Occipital lobe (tissue), 2 donors: ENCODE results near the gene TTC9B. TPM values are rescaled to one million over a fixed set of nuclear protein-coding genes. Genes with fewer than 3 reads are reported as not detected.

Experiments used
- DNase-seq: peaks from one replicate; lab custom pipeline; 2025; lab: John Stamatoyannopoulos, UW
- total RNA-seq: library from RNA; depleted of rRNA; stranded (reverse); fragments of >200 nt; gene quantifications from one replicate; pipeline ENCODE4 v1.2.3, GENCODE V29; 2014

TTC9B gene
- total RNA-seq, 1 donor from 2014 or later = 59.0 TPM

DNA sequence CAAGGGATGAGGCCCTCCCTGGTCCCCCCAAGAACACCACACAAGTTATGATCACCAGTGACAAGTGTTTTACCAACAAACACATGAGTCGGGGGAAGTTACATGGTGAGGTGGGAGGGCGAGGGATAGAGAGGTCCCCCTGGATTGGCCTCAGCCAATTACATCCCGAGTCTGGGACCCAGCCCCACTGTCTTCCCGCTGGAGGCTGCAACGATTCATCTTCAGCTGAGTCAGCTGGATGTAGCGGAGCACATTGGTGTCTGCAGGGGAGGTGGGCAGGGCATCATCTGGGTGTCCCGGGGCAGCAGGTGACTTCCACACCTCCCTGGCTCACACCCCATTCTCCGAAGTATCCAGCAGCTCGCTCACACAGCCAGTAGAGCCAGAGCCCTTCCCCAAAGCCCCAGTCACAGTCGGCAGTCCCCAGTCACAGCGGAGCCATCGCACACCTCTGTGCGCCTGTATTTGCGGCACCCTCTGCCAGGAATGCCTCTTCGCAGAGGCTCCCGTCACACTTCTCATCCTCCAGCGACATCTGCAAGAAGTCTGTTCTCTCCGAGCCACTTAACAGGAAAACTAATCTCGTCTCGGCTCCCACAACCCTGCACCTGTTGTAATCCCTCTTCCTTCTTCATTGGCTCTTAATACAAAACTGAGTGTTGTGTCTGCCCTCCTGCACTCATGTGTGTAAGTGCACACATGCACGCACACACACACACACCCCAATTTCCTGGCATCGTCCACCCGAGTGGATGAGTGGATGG is 2.0 kb downstream of the TTC9B start:
- DNase-seq = no peak

DNA sequence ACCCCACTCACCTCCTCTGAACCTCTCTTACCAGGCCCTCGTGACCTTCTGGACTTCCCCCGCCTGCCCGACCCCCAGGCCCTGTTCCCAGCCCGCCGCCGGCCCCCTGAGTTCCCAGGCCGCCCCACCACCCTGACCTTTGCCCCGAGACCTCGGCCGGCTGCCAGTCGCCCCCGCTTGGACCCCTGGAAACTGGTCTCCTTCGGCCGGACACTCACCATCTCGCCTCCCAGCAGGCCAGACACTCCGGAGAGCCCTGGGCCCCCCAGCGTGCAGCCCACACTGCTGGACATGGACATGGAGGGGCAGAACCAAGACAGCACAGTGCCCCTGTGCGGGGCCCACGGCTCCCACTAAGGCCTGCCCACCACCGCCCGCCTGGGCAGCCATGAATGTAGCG is 3.2 kb downstream of the TTC9B start:
- no peak for DNase-seq

DNA sequence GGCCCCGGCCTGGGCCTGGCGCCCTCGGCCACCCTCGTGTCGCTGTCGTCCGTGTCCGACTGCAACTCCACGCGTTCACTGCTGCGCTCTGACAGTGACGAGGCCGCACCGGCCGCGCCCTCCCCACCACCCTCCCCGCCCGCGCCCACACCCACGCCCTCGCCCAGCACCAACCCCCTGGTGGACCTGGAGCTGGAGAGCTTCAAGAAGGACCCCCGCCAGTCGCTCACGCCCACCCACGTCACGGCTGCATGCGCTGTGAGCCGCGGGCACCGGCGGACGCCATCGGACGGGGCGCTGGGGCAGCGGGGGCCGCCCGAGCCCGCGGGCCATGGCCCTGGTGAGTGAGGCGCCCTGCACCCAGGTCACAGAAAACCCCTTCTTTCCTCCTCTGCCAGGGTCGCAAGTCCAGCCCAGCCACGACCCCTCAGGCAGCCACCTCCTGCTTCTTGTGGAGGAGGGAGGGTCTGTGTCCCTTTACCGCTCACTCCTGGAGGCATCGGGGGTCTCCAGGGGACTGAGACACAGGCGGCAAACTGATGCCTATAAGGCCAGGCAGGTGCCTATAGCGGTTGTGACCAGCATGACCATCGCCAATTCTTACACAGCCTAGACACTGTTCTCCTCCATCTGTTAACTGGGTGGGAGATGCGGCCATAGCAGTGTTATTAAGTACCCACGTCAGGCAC is 4.2 kb downstream of the TTC9B start:
- DNase-seq = no peak

DNA sequence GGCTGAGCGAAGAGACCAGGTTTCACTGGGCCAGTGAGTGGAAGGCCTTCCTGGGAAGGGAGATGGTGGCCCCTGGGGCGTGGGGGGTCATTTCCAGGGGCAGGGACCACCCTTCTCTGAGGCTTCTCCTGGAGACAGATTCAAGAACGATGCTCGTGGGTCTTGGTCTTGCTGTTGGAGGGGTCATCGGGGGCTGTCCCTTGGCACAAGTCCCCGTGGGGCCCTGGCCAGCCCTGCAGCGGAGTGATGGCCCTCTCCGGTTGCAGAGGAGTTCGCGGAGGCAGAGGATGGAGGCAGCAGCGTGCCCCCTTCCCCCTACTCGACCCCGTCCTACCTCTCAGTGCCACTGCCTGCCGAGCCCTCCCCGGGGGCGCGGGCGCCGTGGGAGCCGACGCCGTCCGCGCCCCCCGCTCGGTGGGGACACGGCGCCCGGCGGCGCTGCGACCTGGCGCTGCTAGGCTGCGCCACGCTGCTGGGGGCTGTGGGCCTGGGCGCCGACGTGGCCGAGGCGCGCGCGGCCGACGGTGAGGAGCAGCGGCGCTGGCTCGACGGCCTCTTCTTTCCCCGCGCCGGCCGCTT is 4.8 kb downstream of the TTC9B start:
- no peak for DNase-seq

DNA sequence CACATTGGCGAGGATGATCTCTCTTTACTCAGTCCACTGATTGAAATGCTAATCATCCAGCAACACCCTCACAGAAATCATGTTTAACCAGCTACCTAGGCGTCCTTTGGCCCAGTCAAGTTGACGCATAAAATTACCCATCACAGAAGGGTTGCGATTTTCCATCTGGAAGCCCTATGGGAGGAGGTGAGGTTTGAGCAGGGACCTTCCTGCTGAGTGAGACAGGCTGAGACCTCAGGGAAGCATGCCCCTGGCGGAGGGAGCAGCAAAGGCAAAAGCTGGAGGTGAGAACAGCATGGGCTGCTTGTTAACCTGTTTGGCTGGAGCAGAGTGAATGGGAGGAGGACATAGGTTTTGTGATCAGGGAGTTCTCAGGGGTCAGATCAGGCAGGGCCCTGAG is 7.3 kb downstream of the TTC9B start:
- no peak for DNase-seq

DNA sequence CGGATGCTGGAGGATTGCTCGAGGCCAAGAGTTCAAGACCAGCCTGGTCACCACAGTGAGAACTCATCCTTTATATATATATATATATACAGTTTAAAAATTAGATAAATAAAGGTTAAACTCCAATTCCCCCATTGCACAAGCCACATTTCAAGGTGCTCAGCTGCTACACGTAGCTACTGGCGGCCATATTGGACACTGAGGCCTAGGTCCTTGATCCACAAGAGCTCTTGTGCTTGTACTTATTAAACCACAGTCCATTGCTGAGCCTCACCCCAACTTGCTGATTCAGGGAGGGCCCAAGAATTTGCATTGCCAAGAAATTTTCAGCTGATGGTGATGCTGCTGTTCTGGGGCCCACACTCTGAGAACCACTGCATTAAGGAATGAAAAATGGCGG is 9.6 kb downstream of the TTC9B start:
- no peak for DNase-seq

DNA sequence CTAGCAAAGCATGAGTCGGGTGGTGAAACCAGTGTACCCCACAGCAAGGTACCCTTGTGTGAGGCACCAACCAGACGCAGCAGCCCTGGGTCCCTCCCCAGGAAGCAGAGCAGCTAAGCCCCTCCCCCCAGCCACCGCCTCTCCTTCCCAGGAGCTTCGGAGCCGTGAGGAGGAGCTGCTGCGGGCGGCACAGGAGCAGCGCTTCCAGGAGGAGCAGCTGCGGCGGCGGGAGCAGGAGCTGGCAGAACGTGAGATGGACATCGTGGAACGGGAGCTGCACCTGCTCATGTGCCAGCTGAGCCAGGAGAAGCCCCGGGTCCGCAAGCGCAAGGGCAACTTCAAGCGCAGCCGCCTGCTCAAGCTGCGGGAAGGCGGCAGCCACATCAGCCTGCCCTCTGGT is 12.4 kb downstream of the TTC9B start:
- no peak for DNase-seq

DNA sequence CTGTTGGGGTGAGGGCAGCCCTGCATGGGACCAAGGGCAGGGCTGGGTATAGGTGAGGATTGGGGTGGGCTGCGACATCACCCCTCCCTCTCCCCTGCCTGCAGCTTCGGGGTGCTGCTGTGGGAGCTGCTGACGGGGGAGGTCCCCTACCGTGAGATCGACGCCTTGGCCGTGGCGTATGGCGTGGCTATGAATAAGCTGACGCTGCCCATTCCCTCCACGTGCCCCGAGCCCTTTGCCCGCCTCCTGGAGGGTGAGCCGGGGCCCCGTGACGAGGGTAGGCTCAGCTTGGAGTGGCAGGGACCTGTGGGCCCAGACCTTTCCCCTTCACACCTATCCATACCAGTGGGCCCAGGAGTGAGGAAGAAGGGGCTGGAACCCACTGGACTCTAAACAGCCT is 13.8 kb downstream of the TTC9B start:
- DNase-seq = no peak

DNA sequence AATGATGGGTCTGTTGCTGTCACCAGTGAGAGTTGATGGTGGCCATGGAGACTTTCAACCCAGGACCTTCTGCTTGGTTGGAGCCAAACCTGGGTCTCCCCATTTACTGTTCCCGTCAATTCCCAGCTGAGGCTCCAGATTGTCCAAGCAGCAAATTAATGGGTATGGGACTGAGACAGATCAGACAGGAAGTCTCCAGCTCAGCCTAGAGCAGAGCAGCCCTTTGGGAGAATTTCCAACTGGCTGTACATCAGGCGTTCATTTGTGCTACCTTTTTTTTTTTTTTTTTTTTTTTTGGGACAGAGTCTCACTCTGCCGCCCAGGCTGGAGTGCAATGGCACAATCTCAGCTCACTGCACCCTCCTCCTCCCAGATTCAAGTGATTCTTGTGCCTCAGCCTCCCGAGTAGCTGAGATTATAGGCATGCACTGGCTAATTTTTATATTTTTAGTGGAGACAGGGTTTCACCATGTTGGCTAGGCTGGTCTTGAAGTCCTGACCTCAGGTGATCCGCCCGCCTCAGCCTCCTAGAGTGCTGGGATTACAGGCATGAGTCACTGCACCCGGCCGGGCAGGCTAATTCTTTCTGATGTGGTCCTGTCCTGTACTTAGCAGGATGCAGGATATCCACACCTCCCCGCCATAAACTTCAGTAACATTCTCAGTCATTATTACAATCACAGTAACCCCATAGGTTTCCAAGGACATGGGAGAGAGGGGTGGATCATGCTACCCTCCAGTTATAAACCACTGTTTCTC is 17.7 kb downstream of the TTC9B start:
- DNase-seq = no peak

DNA sequence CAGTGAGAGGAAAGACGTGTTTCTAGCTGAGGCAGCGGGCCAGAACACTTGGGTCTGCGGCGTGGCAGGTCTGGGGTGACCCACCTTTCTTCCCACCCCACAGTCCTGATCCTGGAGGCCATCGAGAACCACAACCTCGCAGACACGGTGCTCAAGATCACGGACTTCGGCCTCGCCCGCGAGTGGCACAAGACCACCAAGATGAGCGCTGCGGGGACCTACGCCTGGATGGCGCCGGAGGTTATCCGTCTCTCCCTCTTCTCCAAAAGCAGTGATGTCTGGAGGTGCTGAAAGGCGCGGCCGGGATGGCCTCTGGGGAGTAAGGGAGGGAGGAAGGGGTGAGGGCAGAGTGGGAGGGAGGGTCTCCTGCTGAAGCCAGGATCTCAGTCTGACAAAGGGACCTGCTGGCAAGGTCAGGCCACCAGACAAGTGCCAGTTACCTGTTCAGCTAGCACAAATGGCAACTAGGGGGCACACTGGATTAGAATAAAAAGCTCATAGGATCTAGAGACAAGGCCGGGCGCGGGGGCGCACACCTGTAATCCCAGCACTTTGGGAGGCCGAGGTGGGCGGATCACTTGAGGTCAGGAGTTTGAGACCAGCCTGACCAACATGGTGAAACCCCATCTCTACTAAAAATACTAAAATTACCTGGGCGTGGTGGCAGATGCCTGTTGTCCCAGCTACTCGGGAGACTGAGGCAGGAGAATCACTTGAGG is 19.8 kb downstream of the TTC9B start:
- no peak for DNase-seq

DNA sequence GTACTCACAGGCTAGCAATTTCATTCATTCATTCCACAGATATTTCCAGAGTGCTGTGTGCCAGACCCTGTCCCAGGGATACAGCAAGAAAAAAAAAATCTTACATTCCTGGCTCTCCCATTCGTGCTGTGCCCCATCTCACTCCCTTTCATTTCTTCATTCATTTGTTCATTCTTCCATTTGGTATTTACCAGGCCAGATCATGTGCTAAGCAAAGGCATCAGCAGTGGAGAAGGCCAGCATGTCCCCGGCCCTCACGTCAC is 24.7 kb downstream of the TTC9B start:
- DNase-seq = no peak

DNA sequence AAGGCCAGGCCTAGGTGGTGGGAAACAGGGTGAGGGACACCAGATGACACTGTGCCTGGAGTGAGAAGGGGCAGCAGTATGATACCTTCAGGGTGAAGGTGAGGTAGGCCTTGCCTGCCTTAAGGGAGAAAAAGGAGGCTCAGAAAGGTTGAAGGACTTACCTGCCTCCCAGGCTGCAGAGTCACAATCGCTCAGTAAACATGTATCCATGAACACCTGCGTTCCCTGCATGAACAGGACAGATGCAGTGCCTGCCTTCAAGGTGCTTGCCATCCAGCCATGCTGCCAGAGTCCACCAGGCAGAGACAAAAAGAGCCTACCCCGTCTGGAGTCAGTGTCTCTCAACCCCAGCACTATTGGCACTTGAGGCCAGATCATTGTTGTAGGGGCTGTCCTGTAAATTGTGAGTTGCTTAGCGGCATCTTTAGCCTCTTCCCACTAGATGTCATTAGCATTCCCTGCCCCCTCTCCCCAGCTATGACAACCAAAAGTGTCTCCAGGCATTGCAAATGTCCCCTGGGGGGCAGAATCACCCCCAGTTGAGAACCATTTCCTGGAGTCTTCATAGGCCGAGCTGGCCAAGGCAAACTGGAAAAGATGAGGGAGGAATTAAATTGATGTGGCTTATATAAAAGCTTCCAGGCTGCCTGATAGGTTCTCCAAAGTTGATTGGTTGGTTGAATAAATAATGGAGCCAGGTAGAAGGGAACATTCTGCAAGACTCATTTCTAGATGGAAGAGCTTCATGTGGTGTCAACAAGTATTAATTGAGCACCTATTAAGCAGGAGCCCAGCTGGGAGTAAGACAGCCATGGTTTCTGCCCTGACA is 25.2 kb downstream of the TTC9B start:
- no peak for DNase-seq

DNA sequence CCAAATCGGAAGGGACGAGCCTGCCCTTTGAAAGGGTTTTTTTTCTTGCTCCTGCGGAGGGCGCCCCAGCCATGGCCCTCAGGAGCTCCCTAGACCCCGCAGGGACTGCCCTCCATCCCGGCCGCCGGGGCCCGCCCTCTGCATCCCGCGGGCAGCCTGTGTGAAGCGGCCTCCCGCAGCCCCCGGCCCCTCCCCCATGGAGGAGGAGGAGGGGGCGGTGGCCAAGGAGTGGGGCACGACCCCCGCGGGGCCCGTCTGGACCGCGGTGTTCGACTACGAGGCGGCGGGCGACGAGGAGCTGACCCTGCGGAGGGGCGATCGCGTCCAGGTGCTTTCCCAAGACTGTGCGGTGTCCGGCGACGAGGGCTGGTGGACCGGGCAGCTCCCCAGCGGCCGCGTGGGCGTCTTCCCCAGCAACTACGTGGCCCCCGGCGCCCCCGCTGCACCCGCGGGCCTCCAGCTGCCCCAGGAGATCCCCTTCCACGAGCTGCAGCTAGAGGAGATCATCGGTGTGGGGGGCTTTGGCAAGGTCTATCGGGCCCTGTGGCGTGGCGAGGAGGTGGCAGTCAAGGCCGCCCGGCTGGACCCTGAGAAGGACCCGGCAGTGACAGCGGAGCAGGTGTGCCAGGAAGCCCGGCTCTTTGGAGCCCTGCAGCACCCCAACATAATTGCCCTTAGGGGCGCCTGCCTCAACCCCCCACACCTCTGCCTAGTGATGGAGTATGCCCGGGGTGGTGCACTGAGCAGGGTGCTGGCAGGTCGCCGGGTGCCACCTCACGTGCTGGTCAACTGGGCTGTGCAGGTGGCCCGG is 26.1 kb downstream of the TTC9B start:
- no peak for DNase-seq

DNA sequence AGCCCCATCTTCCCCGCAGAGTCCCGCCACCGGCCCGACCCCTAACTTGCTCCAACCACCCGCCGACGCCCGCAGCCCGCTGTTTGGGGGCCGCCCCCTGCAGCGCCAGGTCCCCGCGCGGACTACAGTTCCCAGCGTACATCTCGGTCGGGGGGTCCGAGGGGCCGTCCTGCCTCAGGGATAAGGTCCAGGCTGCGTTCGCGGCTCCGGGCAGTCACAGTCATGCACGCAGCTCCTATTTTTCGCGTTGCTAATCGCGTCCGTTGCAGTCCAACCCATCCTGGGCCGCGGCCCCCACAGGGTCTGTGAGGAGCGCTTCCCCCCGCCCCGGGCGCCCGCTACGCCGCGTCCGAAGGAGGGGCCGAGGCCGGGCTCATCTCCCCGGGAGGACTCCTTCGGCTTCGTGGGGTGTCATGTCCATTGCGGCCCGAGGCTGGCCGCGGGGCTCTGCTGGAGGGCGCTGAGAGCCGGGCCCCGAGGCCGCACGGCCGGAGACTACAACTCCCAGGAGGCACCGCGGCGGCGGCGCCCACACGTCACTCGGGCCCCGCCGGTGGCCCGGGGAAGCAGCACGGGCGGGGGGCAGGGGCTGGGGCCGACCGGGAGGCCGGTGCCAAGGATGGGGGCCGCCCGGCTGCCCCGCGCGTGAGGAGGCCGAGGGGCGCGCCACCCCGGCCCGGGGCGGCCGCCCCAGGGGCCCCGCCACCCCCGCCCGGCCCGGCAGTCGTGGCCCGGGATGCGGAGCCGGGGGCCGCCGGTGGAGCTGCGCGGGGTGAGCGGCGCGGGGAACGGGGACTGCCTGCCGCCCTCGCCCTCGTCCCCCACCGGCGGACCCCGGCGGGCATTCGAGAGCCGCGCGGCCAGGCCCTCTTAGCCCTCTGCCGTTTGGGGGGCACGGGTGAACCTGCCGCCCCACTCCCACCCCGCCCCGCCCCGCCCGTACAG is 27.0 kb downstream of the TTC9B start, which contains the start of gene MAP3K10:
Gene MAP3K10, plus strand, starts transcription at position 536 of the 945 bp plus-strand sequence. CDS start 606 bp downstream, outside the sequence.
- peak; percentile 64 for DNase-seq

DNA sequence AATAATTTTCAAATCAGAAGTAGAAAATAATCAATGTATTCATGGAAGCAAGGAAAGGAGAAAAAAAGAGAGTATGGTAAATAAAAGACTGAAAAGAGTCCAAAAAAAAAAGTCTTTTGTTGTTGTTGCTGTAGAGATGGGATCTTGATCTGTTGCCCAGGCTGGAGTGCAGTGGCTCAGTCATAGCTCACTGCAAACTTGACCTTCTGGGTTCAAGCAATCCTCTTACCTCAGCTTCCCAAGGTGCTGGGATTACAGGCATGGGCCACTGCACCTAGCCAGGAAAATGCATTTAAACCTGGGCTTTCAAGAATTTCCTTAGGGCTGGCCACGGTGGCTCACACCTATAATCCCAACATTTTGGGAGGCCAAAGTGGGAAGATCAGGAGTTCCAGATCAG is 33.9 kb downstream of the TTC9B start:
- no peak for DNase-seq

DNA sequence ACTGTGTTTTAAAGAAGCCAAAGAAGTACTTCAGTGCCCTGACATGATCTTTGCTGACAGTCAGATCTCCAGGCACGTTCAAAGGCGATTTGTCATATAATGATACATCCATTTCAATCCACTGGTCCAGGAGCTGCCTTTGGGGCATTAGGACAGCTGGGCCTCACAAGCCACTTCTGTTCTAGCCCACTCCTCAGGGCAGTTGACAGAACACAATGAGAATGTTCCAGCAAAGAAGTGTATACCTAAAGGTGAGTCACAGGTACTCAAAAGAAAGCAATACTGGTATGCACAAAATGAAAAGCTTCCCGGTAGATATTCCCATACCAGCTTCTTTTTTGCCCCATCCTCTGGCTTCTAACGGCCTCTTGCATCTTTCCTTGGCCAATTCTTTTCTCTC is 39.4 kb downstream of the TTC9B start:
- no peak for DNase-seq

DNA sequence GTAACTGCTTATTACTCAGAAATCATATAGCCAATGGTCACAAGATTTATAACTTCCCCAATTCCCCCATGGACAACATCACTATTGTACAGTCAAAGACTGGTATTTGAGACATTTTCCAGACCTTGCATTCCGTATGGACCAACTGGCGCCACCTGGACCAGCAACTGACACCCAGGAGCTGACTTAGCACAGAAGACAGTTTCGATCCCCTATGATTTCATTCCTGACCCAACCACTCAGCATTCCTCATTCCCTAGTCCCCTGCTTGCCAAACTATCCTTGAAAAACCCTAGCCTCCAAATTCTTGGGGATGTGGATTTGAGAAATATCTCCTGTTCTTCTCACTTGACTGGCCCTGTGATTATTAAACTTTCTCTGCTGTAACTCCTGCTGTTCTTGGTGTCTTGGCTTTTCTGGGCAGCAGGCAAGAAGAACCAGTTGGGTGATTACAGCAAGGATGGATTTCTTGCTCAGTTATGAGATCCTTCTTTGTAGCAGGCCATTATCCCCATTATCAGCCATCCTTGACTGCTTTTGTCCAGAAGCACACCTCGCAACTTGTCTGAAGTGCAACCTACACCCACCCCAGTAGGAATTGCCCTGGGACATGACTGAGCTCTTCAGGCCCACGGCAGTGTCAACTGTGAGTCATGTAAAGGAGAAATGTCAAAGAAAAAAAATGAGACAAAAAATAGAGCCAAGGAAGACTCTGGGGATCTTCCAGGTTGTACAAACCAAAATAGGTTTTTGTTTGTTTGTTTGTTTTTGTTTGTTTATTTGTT is 40.7 kb downstream of the TTC9B start:
- DNase-seq = no peak

DNA sequence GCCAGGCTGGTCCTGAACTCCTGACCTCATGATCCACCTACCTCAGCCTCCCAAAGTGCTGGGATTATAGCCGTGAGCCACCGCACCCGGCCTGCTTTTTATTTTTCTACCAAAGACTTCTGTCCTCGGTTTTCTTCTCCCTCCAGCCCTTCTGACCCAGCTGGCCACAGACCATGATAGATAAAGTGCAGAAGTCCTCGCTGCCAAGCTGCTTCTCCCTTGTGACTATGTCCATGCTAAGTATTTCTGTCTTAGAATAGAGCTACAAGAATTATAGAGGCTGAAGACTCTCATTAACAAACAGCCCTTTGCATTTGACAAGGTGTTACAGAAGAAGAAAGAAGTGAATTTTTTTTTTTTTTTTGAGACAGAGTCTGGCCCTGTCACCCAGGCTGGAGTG is 42.4 kb downstream of the TTC9B start:
- no peak for DNase-seq
